LNCaP clone FGC (cell line): Measurements from ENCODE around the gene PILRA.

Experiments used
- DNase-seq: peaks from one replicate; pipeline ENCODE4 v3.0.0-alpha.2; 2011; ENCODE audit warnings: low read depth
- H3K4me3 ChIP-seq: 2 replicates; pipeline ENCODE4 v1.5.1; 2011; ENCODE audit warnings: mild to moderate bottlenecking, low read depth, low read length, control low read depth
- CTCF ChIP-seq: IDR thresholded peaks from 2 replicates; pipeline ENCODE4 v1.5.1; 2012; ENCODE audit warnings: mild to moderate bottlenecking; ENCODE audit not compliant: control insufficient read depth, insufficient read depth; ENCODE audit errors: extremely low read depth

Gene PILRA

GRCh38 chr7:100432621-100433275 lies 59.5 kb downstream of the PILRA start:
- no peak for DNase-seq
- no peak overlapping the region for H3K4me3 ChIP-seq
- TF ChIP-seq CTCF: no peak

GRCh38 chr7:100433276-100433591 lies 59.9 kb downstream of the PILRA start:
- no peak for TF ChIP-seq CTCF
- DNase-seq: no peak
- no peak overlapping the region for H3K4me3 ChIP-seq

GRCh38 chr7:100433592-100434296 lies 60.5 kb downstream of the PILRA start:
- TF ChIP-seq CTCF: no peak
- H3K4me3 ChIP-seq: no peak overlapping the region

GRCh38 chr7:100434297-100435144 lies 61.2 kb downstream of the PILRA start:
- peak overlapping the region; percentile 67 for H3K4me3 ChIP-seq
- no peak for DNase-seq
- TF ChIP-seq CTCF: no peak

More at GRCh38 chr7:100433592-100434296, 60.5 kb downstream of the PILRA start:
- no peak for DNase-seq

GRCh38 chr7:100435401-100436304 lies 62.4 kb downstream of the PILRA start:
- DNase-seq: peak; percentile 18
- TF ChIP-seq CTCF: no peak
- peak overlapping the region; percentile 67 for H3K4me3 ChIP-seq
